Measurements from ENCODE around the gene MPL. TPM values are rescaled to one million over a fixed set of nuclear protein-coding genes. Genes with fewer than 3 reads are reported as not detected.

The MPL gene
- total and polyA plus RNA-seq, 9 donors, result 0.35 to 2.6 (median 0.73) TPM; not detected in 1

DNA sequence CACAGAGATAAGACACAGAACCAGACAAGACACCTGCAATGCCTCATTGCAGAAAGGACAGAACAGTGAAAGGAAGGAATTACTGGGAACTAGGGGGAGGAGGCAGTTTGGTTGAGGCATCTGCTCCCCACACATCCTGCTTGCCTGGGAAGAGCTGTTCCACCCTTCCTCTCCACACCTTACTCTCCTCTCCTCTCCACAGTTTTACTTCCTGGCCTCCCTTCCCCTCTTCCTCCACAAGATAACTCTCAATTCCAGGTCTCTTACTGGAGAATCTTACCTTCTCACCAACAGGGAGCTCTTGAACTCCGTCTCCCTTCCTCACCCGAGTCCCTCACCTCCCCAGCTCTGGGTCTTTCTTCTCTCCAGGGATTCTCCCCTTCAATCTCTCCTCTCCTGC, 28.1 kb downstream of the MPL start:
- no peaks in the 10 kb centered on the region for H3K36me3 ChIP-seq
- H3K27me3 ChIP-seq, result no peaks in the 10 kb centered on the region
- no peak for DNase-seq
- no peaks in the 10 kb centered on the region for H3K9me3 ChIP-seq
- TF ChIP-seq, protein P1, sequence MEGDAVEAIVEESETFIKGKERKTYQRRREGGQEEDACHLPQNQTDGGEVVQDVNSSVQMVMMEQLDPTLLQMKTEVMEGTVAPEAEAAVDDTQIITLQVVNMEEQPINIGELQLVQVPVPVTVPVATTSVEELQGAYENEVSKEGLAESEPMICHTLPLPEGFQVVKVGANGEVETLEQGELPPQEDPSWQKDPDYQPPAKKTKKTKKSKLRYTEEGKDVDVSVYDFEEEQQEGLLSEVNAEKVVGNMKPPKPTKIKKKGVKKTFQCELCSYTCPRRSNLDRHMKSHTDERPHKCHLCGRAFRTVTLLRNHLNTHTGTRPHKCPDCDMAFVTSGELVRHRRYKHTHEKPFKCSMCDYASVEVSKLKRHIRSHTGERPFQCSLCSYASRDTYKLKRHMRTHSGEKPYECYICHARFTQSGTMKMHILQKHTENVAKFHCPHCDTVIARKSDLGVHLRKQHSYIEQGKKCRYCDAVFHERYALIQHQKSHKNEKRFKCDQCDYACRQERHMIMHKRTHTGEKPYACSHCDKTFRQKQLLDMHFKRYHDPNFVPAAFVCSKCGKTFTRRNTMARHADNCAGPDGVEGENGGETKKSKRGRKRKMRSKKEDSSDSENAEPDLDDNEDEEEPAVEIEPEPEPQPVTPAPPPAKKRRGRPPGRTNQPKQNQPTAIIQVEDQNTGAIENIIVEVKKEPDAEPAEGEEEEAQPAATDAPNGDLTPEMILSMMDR (IDR thresholded peaks at IDR 0.05), result no peak
- TF ChIP-seq POLR2A (IDR thresholded peaks at IDR 0.05) (no peak), EP300 (IDR thresholded peaks at IDR 0.05) (no peak)
- WGBS, 3 donors, result 78 to 87% (median 79%) methylated on average over 2 of the region's 2 CpGs
- intact Hi-C loops (cut with DNase I), result loop anchor here in 1 of 4 donors (10.0 kb wide), 1 partner anchor 131 kb away; no protein-coding TSS in a partner anchor
- H3K4me1 ChIP-seq (ENCODE audit: insufficient read depth), result peaks cover 11% of the 10 kb centered on the region
- H3K4me3 ChIP-seq, result no peak overlapping the region
- H3K27ac ChIP-seq, result no peak overlapping the region

DNA sequence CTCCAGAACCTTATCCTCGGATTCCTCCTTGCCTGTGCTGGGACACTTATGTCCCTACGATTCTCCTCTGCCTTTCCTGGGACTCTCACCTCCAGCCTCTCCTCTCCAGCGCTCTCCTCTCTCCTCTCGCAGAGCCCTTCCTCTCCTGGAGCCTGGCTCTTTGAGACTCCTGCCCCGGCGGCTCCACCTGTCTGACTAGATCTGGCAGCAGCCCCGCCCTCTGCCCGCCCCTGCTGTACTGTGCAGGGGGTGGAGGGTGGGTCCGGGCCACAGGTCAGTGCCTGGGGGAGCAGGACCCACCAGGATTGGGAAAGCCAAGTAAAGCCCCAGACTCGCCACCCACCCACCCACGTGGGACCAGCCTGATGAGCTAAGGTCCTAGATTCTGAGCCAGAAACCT, 28.6 kb downstream of the MPL start:
- DNase-seq, result no peak
- H3K4me1 ChIP-seq (ENCODE audit: insufficient read depth), result peaks cover 11% of the 10 kb centered on the region
- peak overlapping the region in 1 of 2 donors; percentile 83 for H3K27ac ChIP-seq
- intact Hi-C loops (cut with DNase I), result loop anchor here in 1 of 4 donors (10.0 kb wide), 1 partner anchor 131 kb away; no protein-coding TSS in a partner anchor
- no peaks in the 10 kb centered on the region for H3K27me3 ChIP-seq
- H3K36me3 ChIP-seq, result no peaks in the 10 kb centered on the region
- no peaks in the 10 kb centered on the region for H3K9me3 ChIP-seq
- WGBS, 3 donors, result 70 to 75% (median 72%) methylated on average over 10 to 11 of the region's 11 CpGs
- H3K4me3 ChIP-seq, result no peak overlapping the region
- TF ChIP-seq EP300 (IDR thresholded peaks at IDR 0.05), result no peak
- no peak for TF ChIP-seq POLR2A (IDR thresholded peaks at IDR 0.05)
- TF ChIP-seq, protein P1 (IDR thresholded peaks at IDR 0.05), result no peak

DNA sequence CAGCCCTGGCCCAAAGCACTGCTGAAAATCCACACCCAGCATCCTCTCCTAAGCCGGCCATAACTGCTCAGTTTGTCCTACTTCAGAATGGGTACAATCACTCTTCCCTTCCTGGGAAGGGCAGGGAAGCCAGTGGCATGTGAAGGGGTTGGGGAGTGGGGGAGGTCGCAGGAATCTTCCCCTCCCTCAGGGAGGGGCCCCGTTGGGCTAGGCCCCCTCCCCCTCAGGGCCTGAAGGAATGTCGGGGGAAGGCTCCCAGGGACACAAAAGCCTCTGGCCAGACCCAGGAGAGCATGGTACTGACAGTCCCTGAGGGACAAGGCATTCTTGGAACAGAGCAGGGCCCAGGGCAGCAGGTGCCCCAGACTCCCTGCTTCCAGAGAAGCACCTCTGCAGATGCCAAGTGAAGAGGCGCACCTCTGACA, 29.0 kb downstream of the MPL start:
- peak overlapping the region; percentile 53 for H3K4me3 ChIP-seq
- no peak for DNase-seq
- H3K4me1 ChIP-seq (ENCODE audit: insufficient read depth), result peaks cover 11% of the 10 kb centered on the region
- H3K9me3 ChIP-seq, result no peaks in the 10 kb centered on the region
- WGBS, 3 donors, result 13 to 38% (median 34%) methylated on average over 3 to 5 of the region's 5 CpGs
- intact Hi-C loops (cut with DNase I), result loop anchor here in 1 of 4 donors (10.0 kb wide), 1 partner anchor 132 kb away; no protein-coding TSS in a partner anchor
- no peak for TF ChIP-seq POLR2A (IDR thresholded peaks at IDR 0.05)
- H3K27me3 ChIP-seq, result no peaks in the 10 kb centered on the region
- peak overlapping the region; percentile 83 for H3K27ac ChIP-seq
- H3K36me3 ChIP-seq, result no peaks in the 10 kb centered on the region

DNA sequence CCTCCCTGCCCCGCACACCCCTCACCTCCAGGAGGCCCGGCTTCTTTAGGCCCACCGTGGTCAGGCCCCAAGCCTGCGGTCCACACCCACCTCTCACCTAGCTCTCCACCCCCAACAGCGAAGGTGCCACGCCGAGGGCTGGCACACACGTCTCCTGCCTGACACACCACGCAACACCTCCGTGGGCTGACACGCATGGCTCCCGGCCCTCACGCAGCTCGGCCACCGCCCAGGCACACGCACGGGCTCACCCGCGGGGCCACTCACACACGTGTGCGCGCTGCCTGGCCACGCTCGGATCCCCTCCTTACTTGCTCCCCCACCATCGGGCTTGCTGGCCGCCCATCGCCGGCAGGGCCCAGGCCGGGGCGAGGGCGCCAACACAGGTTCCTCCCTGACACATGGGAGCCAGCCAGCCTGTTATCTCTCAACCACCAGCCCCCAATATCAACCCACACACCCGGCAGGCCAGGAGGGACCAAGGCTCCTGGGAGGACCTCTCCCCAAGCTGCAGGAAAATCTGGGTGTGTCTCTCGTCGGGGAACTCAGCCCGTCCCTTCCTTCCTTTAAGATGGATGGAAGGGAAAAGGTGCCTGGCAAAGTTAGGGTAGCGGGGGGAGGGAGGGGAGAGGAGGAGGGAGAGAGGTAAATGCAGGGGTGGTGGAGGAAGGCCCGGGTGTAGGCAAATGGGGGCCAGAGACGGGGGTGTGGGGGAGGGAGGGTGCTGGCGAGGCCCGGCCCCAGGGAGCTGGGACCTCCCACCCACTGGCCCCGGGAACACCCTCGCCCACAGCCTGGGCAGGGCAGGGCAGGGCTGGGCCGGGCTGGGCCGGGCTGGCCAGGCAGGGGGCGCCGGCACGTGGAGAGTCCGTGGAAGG, 29.6 kb downstream of the MPL start:
- Histone ChIP-seq H3K4me3 (peak overlapping the region; percentile 53), H3K27ac (peak overlapping the region; percentile 83), H3K36me3 (no peaks in the 10 kb centered on the region), H3K9me3 (no peaks in the 10 kb centered on the region), H3K27me3 (no peaks in the 10 kb centered on the region), H3K4me1 (ENCODE audit: insufficient read depth) (peaks cover 11% of the 10 kb centered on the region)
- intact Hi-C loops (cut with DNase I), result loop anchor here in 1 of 4 donors (10.0 kb wide), 1 partner anchor 132 kb away; no protein-coding TSS in a partner anchor
- DNase-seq, result peak in 4 of 5 donors; percentile 25 to 58 (median 48)
- TF ChIP-seq POLR2A (IDR thresholded peaks at IDR 0.05) (no peak), EP300 (IDR thresholded peaks at IDR 0.05) (no peak)
- TF ChIP-seq, protein P1 (IDR thresholded peaks at IDR 0.05), result no peak
- 4 to 5% (median 5%) methylated on average over 42 to 48 of the region's 48 CpGs for WGBS, 3 donors

All from ovary (tissue), 9 donors.